Lower leg skin (tissue), 3 donors: ENCODE data around the gene HSFX3.
A peak's percentile ranks its signal among the peaks of the same experiment; 100 is the strongest.

Experiments used
- POLR2A ChIP-seq, 2 donors: fragments of 450-650 bp; IDR thresholded peaks; one replicate each; pipeline ENCODE4 v1.6.1; 2016 to 2017; ENCODE audit warnings: antibody characterized with exemption in 2 of 2, mild to moderate bottlenecking in 1 of 2, moderate library complexity in 1 of 2
- TF ChIP-seq, protein P1 (sequence below), 3 donors: fragments of 450-650 bp; IDR thresholded peaks; one replicate each; pipeline ENCODE4 v1.5.1; 2016; ENCODE audit warnings: antibody characterized with exemption in 3 of 3, mild to moderate bottlenecking in 3 of 3, moderate library complexity in 2 of 3

- TF ChIP-seq, protein P1, sequence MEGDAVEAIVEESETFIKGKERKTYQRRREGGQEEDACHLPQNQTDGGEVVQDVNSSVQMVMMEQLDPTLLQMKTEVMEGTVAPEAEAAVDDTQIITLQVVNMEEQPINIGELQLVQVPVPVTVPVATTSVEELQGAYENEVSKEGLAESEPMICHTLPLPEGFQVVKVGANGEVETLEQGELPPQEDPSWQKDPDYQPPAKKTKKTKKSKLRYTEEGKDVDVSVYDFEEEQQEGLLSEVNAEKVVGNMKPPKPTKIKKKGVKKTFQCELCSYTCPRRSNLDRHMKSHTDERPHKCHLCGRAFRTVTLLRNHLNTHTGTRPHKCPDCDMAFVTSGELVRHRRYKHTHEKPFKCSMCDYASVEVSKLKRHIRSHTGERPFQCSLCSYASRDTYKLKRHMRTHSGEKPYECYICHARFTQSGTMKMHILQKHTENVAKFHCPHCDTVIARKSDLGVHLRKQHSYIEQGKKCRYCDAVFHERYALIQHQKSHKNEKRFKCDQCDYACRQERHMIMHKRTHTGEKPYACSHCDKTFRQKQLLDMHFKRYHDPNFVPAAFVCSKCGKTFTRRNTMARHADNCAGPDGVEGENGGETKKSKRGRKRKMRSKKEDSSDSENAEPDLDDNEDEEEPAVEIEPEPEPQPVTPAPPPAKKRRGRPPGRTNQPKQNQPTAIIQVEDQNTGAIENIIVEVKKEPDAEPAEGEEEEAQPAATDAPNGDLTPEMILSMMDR (IDR thresholded peaks at IDR 0.05), result no peak
- peak in 1 of 2 donors; percentile 84 for TF ChIP-seq POLR2A (IDR thresholded peaks at IDR 0.05)
Measured at GRCh38 chrX:149504915-149505651, 44.6 kb downstream of the HSFX3 start, which contains the start of gene IDS.
